Stomach smooth muscle (tissue), 2 donors: ENCODE results near the gene FAM107B.

ENCODE experiments used
- H3K27ac ChIP-seq: one replicate; pipeline ENCODE4 v1.7.0; 2013; ENCODE audit warnings: mild to moderate bottlenecking, low read length, inconsistent platforms
- H3K27me3 ChIP-seq, 2 donors: one replicate each; pipeline ENCODE4 v1.7.0; 2013; ENCODE audit warnings: low read length in 2 of 2; ENCODE audit not compliant: insufficient read depth in 2 of 2, control insufficient read depth in 1 of 2
- H3K36me3 ChIP-seq, 2 donors: one replicate each; pipeline ENCODE4 v1.7.0; 2013; ENCODE audit warnings: low read length in 2 of 2; ENCODE audit not compliant: control insufficient read depth in 2 of 2, insufficient read depth in 2 of 2
- H3K4me1 ChIP-seq: one replicate; pipeline ENCODE4 v1.7.0; 2013; ENCODE audit warnings: low read length; ENCODE audit not compliant: control insufficient read depth, insufficient read depth
- H3K4me3 ChIP-seq, 2 donors: one replicate each; pipeline ENCODE4 v1.7.0; 2013; ENCODE audit warnings: low read length in 2 of 2
- H3K9ac ChIP-seq, 2 donors: one replicate each; pipeline ENCODE4 v1.7.0; 2013; ENCODE audit warnings: low read length in 2 of 2, mild to moderate bottlenecking in 1 of 2
- H3K9me3 ChIP-seq, 2 donors: one replicate each; pipeline ENCODE4 v1.7.0; 2013; ENCODE audit warnings: low read length in 2 of 2; ENCODE audit not compliant: control insufficient read depth in 2 of 2
- donor health status: healthy.
- donor health status: Pancreatic carcinoma.

FAM107B gene

GRCh38 chr10:14540611-14541010 lies 234.1 kb downstream of the FAM107B start:
- H3K9ac ChIP-seq: no peak overlapping the region
- peaks cover 9% of the 10 kb centered on the region for H3K4me1 ChIP-seq
- H3K4me3 ChIP-seq: no peak overlapping the region
- H3K27ac ChIP-seq: no peak overlapping the region
- no peaks in the 10 kb centered on the region for H3K27me3 ChIP-seq
- H3K9me3 ChIP-seq: no peaks in the 10 kb centered on the region
- no peaks in the 10 kb centered on the region for H3K36me3 ChIP-seq

GRCh38 chr10:14540062-14540461 lies 234.6 kb downstream of the FAM107B start:
- Histone ChIP-seq H3K4me1 (peaks cover 9% of the 10 kb centered on the region), H3K27me3 (no peaks in the 10 kb centered on the region), H3K27ac (no peak overlapping the region), H3K4me3 (no peak overlapping the region), H3K9ac (no peak overlapping the region), H3K36me3 (no peaks in the 10 kb centered on the region), H3K9me3 (no peaks in the 10 kb centered on the region)

GRCh38 chr10:14539176-14539575 lies 235.5 kb downstream of the FAM107B start:
- Histone ChIP-seq H3K36me3 (no peaks in the 10 kb centered on the region), H3K4me3 (no peak overlapping the region), H3K27me3 (no peaks in the 10 kb centered on the region), H3K27ac (no peak overlapping the region), H3K9me3 (no peaks in the 10 kb centered on the region), H3K4me1 (peaks cover 9% of the 10 kb centered on the region), H3K9ac (no peak overlapping the region)

GRCh38 chr10:14536241-14537213 lies 238.2 kb downstream of the FAM107B start:
- no peak overlapping the region for H3K27ac ChIP-seq
- H3K4me1 ChIP-seq: peaks cover 4% of the 10 kb centered on the region

GRCh38 chr10:14535457-14536130 lies 239.1 kb downstream of the FAM107B start:
- H3K27me3 ChIP-seq: no peaks in the 10 kb centered on the region
- H3K36me3 ChIP-seq: peaks cover 0 to 4% of the 10 kb centered on the region in 2 donors
- no peak overlapping the region for H3K4me3 ChIP-seq
- no peaks in the 10 kb centered on the region for H3K9me3 ChIP-seq
- peaks cover 4% of the 10 kb centered on the region for H3K4me1 ChIP-seq
- H3K9ac ChIP-seq: no peak overlapping the region
- H3K27ac ChIP-seq: no peak overlapping the region

More at GRCh38 chr10:14536241-14537213, 238.2 kb downstream of the FAM107B start:
- peaks cover 0 to 4% of the 10 kb centered on the region in 2 donors for H3K36me3 ChIP-seq
- H3K9ac ChIP-seq: no peak overlapping the region
- H3K27me3 ChIP-seq: no peaks in the 10 kb centered on the region
- H3K4me3 ChIP-seq: no peak overlapping the region
- H3K9me3 ChIP-seq: no peaks in the 10 kb centered on the region

GRCh38 chr10:14534152-14534551 lies 240.5 kb downstream of the FAM107B start:
- Histone ChIP-seq H3K4me1 (no peaks in the 10 kb centered on the region), H3K27ac (no peak overlapping the region), H3K36me3 (peaks cover 0 to 6% of the 10 kb centered on the region in 2 donors), H3K27me3 (no peaks in the 10 kb centered on the region), H3K9ac (no peak overlapping the region), H3K9me3 (no peaks in the 10 kb centered on the region), H3K4me3 (no peak overlapping the region)

- Histone ChIP-seq H3K4me1 (no peaks in the 10 kb centered on the region), H3K27me3 (no peaks in the 10 kb centered on the region), H3K36me3 (peaks cover 3 to 6% of the 10 kb centered on the region in 2 donors), H3K27ac (no peak overlapping the region), H3K4me3 (no peak overlapping the region), H3K9me3 (no peaks in the 10 kb centered on the region), H3K9ac (no peak overlapping the region)
Observed at GRCh38 chr10:14533295-14533694, 241.4 kb downstream of the FAM107B start.

- no peaks in the 10 kb centered on the region for H3K4me1 ChIP-seq
- H3K27me3 ChIP-seq: no peaks in the 10 kb centered on the region
- H3K27ac ChIP-seq: no peak overlapping the region
- no peak overlapping the region for H3K9ac ChIP-seq
- no peaks in the 10 kb centered on the region for H3K9me3 ChIP-seq
- H3K36me3 ChIP-seq: peaks cover 3 to 6% of the 10 kb centered on the region in 2 donors
- H3K4me3 ChIP-seq: no peak overlapping the region
Observed at GRCh38 chr10:14532473-14533251, 242.0 kb downstream of the FAM107B start.

GRCh38 chr10:14531974-14532373 lies 242.7 kb downstream of the FAM107B start:
- no peaks in the 10 kb centered on the region for H3K4me1 ChIP-seq
- no peaks in the 10 kb centered on the region for H3K9me3 ChIP-seq
- H3K36me3 ChIP-seq: peaks cover 3 to 6% of the 10 kb centered on the region in 2 donors
- no peak overlapping the region for H3K9ac ChIP-seq
- H3K4me3 ChIP-seq: no peak overlapping the region
- no peaks in the 10 kb centered on the region for H3K27me3 ChIP-seq
- no peak overlapping the region for H3K27ac ChIP-seq

- Histone ChIP-seq H3K9me3 (no peaks in the 10 kb centered on the region), H3K4me3 (no peak overlapping the region), H3K27ac (no peak overlapping the region), H3K9ac (no peak overlapping the region), H3K27me3 (no peaks in the 10 kb centered on the region), H3K36me3 (peaks cover 3 to 6% of the 10 kb centered on the region in 2 donors), H3K4me1 (no peaks in the 10 kb centered on the region)
Observed at GRCh38 chr10:14530465-14530864, 244.2 kb downstream of the FAM107B start.
